Measurements from ENCODE around the gene RTN4.

GRCh38 chr2:54964816-54965215 is 85.4 kb downstream of the RTN4 start:
- TF ChIP-seq POLR2A (IDR thresholded peaks at IDR 0.05) = no peak
- TF ChIP-seq CTCF (IDR thresholded peaks at IDR 0.05) = no peak
- no peak for TF ChIP-seq EP300 (IDR thresholded peaks at IDR 0.05)
